ENCODE results near the gene CLN6. TPM values are rescaled to one million over a fixed set of nuclear protein-coding genes. Genes with fewer than 3 reads are reported as not detected.

The CLN6 gene
- total RNA-seq, result 9.3 TPM

GRCh38 chr15:68229386-68230156 lies at the start of gene CLN6:
Gene CLN6, minus strand, starts transcription at chr15:68229728. Its CDS starts 144 bp downstream, at chr15:68229584.
- Histone ChIP-seq H3K9me3 (ENCODE audit: low read depth, low read length) (no peaks in the 10 kb centered on the region), H3K4me1 (ENCODE audit: insufficient read depth, low read length) (peaks cover 64% of the 10 kb centered on the region), H3K27me3 (ENCODE audit: insufficient read depth, low read length) (no peaks in the 10 kb centered on the region), H3K4me3 (ENCODE audit: low read length) (peak within 1 kb of the TSS; percentile 76)

- Histone ChIP-seq H3K27me3 (ENCODE audit: insufficient read depth, low read length) (no peaks in the 10 kb centered on the region), H3K4me3 (ENCODE audit: low read length) (peak overlapping the region; percentile 89), H3K9me3 (ENCODE audit: low read depth, low read length) (no peaks in the 10 kb centered on the region), H3K4me1 (ENCODE audit: insufficient read depth, low read length) (peaks cover 56% of the 10 kb centered on the region)
Measured at GRCh38 chr15:68278595-68279405, 49.3 kb upstream of the CLN6 start.

- H3K27me3 ChIP-seq (ENCODE audit: insufficient read depth, low read length), result no peaks in the 10 kb centered on the region
- no peaks in the 10 kb centered on the region for H3K9me3 ChIP-seq (ENCODE audit: low read depth, low read length)
- peak overlapping the region; percentile 89 for H3K4me3 ChIP-seq (ENCODE audit: low read length)
- H3K4me1 ChIP-seq (ENCODE audit: insufficient read depth, low read length), result peaks cover 53% of the 10 kb centered on the region
Measured at GRCh38 chr15:68278345-68278594, 48.7 kb upstream of the CLN6 start.

GRCh38 chr15:68277603-68278344 lies 48.2 kb upstream of the CLN6 start, which contains the start of gene FEM1B:
Gene FEM1B, plus strand, starts transcription at chr15:68277745. Its CDS starts 673 bp downstream, at chr15:68278418.
- peaks cover 52% of the 10 kb centered on the region for H3K4me1 ChIP-seq (ENCODE audit: insufficient read depth, low read length)
- no peaks in the 10 kb centered on the region for H3K27me3 ChIP-seq (ENCODE audit: insufficient read depth, low read length)
- H3K4me3 ChIP-seq (ENCODE audit: low read length), result peak within 1 kb of the TSS; percentile 89
- H3K9me3 ChIP-seq (ENCODE audit: low read depth, low read length), result no peaks in the 10 kb centered on the region

DNA sequence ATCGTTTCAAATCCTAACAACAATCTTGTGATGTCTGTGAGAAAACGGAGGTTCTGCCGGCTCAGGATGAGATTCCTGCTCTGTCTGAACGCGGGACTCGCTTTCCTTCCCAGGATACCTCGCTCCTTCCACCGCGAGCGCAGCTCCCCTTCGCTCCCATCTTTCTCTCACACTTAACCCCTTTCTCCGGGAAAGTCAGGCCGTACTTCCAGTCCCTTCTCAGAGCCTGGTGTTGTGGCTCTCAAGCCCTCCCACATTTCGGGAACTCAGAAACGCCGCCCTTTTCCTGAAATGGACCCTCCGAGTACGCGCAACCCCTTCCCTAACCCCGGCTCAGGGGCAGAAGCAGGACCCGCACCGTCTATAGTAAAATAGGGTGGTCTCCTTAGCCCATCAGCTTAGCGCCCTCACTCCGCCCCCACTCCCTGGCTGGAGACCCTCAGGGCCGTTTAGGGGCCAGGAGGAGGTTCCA lies 47.6 kb upstream of the CLN6 start:
- Histone ChIP-seq H3K4me3 (ENCODE audit: low read length) (peak overlapping the region; percentile 89), H3K27me3 (ENCODE audit: insufficient read depth, low read length) (no peaks in the 10 kb centered on the region), H3K4me1 (ENCODE audit: insufficient read depth, low read length) (peaks cover 52% of the 10 kb centered on the region), H3K9me3 (ENCODE audit: low read depth, low read length) (no peaks in the 10 kb centered on the region)

DNA sequence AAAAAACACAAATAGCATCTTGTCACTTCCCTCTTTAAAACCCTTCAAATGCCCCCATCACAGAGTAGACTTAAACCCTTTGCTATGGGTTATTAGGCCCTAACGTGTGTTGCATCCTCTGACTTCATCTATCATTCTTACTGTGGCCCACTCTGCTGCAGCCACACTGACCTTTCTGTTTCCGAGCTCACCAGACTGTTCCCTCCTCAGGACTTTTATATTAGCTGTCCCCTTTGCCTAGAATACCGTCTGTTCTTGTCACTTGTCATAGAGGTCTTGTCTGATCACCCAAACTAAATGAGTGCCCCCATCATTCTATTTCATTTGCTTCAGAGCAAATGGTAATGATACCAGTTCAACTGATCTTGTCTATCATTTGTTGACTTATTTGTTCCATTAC lies 47.1 kb upstream of the CLN6 start:
- peak overlapping the region; percentile 89 for H3K4me3 ChIP-seq (ENCODE audit: low read length)

DNA sequence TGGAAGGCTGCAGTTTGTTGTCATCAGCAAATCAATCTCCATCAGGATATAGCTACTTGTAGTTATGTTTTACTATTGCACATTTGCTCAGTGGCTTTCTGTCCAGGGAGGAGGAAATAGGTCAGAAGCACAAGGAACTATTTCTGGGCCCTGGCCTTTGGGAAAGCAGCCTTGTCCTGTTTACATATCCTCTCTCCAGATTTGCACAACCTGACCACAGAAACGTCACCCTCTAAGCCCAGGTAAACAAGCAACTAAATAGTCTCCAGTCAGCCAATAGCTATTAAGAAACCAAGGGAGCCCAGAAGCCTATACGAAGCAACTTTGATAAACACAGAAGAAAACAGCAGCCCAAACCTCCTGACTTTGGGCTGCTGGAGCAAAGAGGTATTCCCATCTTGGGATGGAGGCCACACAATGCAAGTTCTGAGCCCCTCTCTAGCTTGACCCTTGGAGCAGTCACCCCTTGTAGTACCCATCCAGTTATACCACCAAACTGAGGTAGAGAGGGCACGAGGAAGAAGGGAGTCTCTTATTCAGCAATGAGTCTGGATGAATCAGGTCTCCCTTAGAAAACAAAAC lies 45.7 kb upstream of the CLN6 start:
- Histone ChIP-seq H3K4me1 (ENCODE audit: insufficient read depth, low read length) (peaks cover 33% of the 10 kb centered on the region), H3K4me3 (ENCODE audit: low read length) (no peak overlapping the region), H3K27me3 (ENCODE audit: insufficient read depth, low read length) (no peaks in the 10 kb centered on the region), H3K9me3 (ENCODE audit: low read depth, low read length) (no peaks in the 10 kb centered on the region)

More for the DNA sequence above, 47.1 kb upstream of the CLN6 start:
- H3K4me1 ChIP-seq (ENCODE audit: insufficient read depth, low read length), result peaks cover 47% of the 10 kb centered on the region
- no peaks in the 10 kb centered on the region for H3K9me3 ChIP-seq (ENCODE audit: low read depth, low read length)
- no peaks in the 10 kb centered on the region for H3K27me3 ChIP-seq (ENCODE audit: insufficient read depth, low read length)

DNA sequence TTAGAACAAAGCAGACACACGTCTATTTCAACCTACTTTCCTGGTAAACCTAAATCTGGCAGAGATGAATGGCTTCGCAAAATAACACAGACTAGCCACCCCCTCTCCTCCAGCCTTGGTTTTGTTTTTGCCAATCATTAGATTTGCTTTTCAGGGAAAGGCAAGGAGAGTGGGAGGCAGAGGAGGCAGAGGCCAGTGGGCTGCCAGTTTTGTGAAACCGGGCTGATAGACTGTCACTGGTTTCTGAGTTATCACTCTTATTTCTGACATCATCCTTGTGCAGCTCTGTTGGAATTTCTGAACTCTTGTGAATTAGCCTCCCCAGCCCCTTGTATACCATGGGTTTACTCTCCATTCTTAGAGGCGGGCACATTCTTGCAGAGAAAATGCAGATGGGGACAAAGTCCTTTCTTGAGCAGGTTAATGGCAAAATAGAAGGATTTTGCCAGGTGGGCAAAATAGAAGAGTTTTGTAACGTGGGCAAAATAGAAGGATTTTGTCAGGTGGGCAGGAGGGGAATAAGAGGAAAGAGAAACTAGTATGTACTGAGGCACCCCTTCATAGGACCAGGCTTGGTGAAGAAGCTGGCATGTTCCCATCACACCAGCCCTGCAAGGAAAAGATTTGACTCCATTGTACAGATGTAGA lies 44.8 kb upstream of the CLN6 start:
- no peak overlapping the region for H3K4me3 ChIP-seq (ENCODE audit: low read length)
- peaks cover 24% of the 10 kb centered on the region for H3K4me1 ChIP-seq (ENCODE audit: insufficient read depth, low read length)
- H3K27me3 ChIP-seq (ENCODE audit: insufficient read depth, low read length), result no peaks in the 10 kb centered on the region
- no peaks in the 10 kb centered on the region for H3K9me3 ChIP-seq (ENCODE audit: low read depth, low read length)

GRCh38 chr15:68272721-68273271 lies 43.3 kb upstream of the CLN6 start:
- Histone ChIP-seq H3K4me3 (ENCODE audit: low read length) (no peak overlapping the region), H3K27me3 (ENCODE audit: insufficient read depth, low read length) (no peaks in the 10 kb centered on the region), H3K9me3 (ENCODE audit: low read depth, low read length) (no peaks in the 10 kb centered on the region), H3K4me1 (ENCODE audit: insufficient read depth, low read length) (peaks cover 14% of the 10 kb centered on the region)

GRCh38 chr15:68271854-68272471 lies 42.4 kb upstream of the CLN6 start:
- Histone ChIP-seq H3K4me3 (ENCODE audit: low read length) (no peak overlapping the region), H3K4me1 (ENCODE audit: insufficient read depth, low read length) (peaks cover 9% of the 10 kb centered on the region), H3K9me3 (ENCODE audit: low read depth, low read length) (no peaks in the 10 kb centered on the region), H3K27me3 (ENCODE audit: insufficient read depth, low read length) (peaks cover 5% of the 10 kb centered on the region)

DNA sequence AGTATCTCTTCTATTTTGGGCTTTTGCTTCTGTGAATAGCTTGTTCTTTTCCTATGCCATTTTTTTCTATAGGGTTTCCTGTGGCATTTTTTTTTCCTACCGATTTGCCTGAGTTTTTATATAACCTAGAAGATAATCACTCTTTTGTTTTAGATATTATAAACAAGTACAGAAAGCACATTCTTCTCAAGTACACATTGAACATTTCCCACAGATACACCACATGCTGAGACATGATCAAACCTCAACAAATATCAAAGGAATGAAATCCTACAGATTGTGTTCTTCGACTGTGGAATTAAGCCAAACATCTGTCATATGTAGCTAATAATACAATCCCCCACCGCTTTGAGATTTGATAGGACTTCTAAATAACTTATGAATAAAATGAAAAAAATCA lies 38.9 kb upstream of the CLN6 start:
- Histone ChIP-seq H3K4me3 (ENCODE audit: low read length) (no peak overlapping the region), H3K4me1 (ENCODE audit: insufficient read depth, low read length) (no peaks in the 10 kb centered on the region), H3K9me3 (ENCODE audit: low read depth, low read length) (no peaks in the 10 kb centered on the region), H3K27me3 (ENCODE audit: insufficient read depth, low read length) (peaks cover 28% of the 10 kb centered on the region)

DNA sequence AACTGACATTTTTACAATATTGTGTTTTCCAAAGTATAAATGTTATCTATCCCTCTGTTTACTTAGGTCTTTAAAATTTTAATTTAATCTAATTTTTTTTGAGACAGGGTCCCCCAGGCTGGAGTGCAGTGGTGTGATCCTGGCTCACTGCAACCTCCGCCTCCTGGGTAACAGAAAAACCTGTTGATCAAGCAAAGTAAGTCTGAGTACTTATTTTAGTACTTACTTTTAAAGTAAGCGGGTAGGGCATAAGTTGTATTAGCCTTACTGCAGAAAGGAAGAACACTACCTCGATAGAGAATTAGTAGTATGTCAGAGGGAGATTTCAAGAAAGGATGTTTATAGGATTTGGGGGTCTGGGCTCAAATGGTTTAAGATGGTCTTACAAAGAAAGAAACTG lies 36.1 kb upstream of the CLN6 start:
- Histone ChIP-seq H3K4me1 (ENCODE audit: insufficient read depth, low read length) (no peaks in the 10 kb centered on the region), H3K27me3 (ENCODE audit: insufficient read depth, low read length) (peaks cover 33% of the 10 kb centered on the region), H3K4me3 (ENCODE audit: low read length) (no peak overlapping the region), H3K9me3 (ENCODE audit: low read depth, low read length) (no peaks in the 10 kb centered on the region)

GRCh38 chr15:68265081-68265480 lies 35.6 kb upstream of the CLN6 start:
- H3K9me3 ChIP-seq (ENCODE audit: low read depth, low read length), result no peaks in the 10 kb centered on the region
- no peak overlapping the region for H3K4me3 ChIP-seq (ENCODE audit: low read length)
- H3K27me3 ChIP-seq (ENCODE audit: insufficient read depth, low read length), result peaks cover 33% of the 10 kb centered on the region
- H3K4me1 ChIP-seq (ENCODE audit: insufficient read depth, low read length), result no peaks in the 10 kb centered on the region

DNA sequence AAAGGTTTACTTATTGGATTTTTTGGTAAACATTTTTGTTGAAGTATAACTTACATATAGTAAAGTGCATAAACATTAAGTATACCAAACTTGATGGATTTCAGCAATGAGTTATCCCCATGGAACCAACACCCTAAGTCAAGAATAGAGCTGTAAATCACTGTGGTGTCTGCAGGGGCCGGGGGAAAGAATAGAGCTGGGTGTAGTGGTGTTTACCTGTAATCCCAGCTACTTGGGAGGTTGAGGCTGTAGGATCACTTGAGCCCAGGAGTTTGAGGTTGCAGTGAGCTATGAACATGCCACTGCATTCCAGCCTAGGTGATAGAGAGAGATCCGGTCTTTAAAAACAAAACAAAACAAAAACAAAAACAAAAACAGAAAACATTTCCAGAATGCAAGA lies 34.8 kb upstream of the CLN6 start:
- H3K27me3 ChIP-seq (ENCODE audit: insufficient read depth, low read length), result peaks cover 33% of the 10 kb centered on the region
- no peaks in the 10 kb centered on the region for H3K4me1 ChIP-seq (ENCODE audit: insufficient read depth, low read length)
- no peak overlapping the region for H3K4me3 ChIP-seq (ENCODE audit: low read length)
- H3K9me3 ChIP-seq (ENCODE audit: low read depth, low read length), result no peaks in the 10 kb centered on the region
